B cell (primary cell): ENCODE data around the gene CDH7. TPM values are rescaled to one million over a fixed set of nuclear protein-coding genes. Genes with fewer than 3 reads are reported as not detected.

Experiments used
- ATAC-seq: fragments of 200-7000 bp; cut with Tn5 transposase; one replicate; pipeline ENCODE4 v1.10.0; 2021; ENCODE audit warnings: low read depth, mild to moderate bottlenecking, moderate number of reproducible peaks, moderate library complexity
- CTCF ChIA-PET: fragments of 350-600 bp; sonication (Branson Sonifier 250); formaldehyde crosslinking; loops from one replicate; lab custom pipeline; 2021; ENCODE audit warnings: antibody characterized with exemption, inconsistent platforms; lab: Charles Lee
- POLR2A ChIA-PET: fragments of 350-600 bp; sonication (Branson Sonifier 250); formaldehyde crosslinking; loops from one replicate; lab custom pipeline; 2021; ENCODE audit warnings: antibody characterized with exemption; lab: Charles Lee
- DNase-seq: peaks from one replicate; pipeline ENCODE4 v3.0.0; 2013
- H2AFZ ChIP-seq: 2 replicates; pipeline ENCODE4 v1.6.1; 2012; ENCODE audit warnings: mild to moderate bottlenecking, low read depth, low read length; ENCODE audit not compliant: insufficient read depth, poor library complexity, severe bottlenecking
- H3K27ac ChIP-seq, 2 donors: 1 replicate in 1 of 2; 2 replicates in 1 of 2; pipeline ENCODE4 v1.5.1; 2012 to 2013; ENCODE audit warnings: low read length in 2 of 2, mild to moderate bottlenecking in 2 of 2, moderate library complexity in 1 of 2
- H3K27me3 ChIP-seq, 4 experiments: fragments of 200-600 bp in 1 of 4; sonication (generic) in 1 of 4; replicated peaks in 1 of 4; 1 replicate in 2 of 4; 2 replicates in 2 of 4; pipeline versions ENCODE4 v1.6.1 to v1.7.0; 2013 to 2016; ENCODE audit warnings: low read length in 3 of 4, mild to moderate bottlenecking in 2 of 4, mixed read lengths in 1 of 4, moderate library complexity in 1 of 4; ENCODE audit not compliant: insufficient read depth in 4 of 4, control insufficient read depth in 3 of 4; ENCODE audit errors: control extremely low read depth in 1 of 4
- H3K36me3 ChIP-seq, 2 experiments: replicated peaks in 1 of 2; 1 replicate in 1 of 2; 2 replicates in 1 of 2; pipeline versions ENCODE4 v1.6.1 to v1.7.1; 2013; ENCODE audit warnings: low read length in 1 of 2; ENCODE audit not compliant: insufficient read depth in 2 of 2, control insufficient read depth in 1 of 2; ENCODE audit errors: control extremely low read depth in 1 of 2, extremely low read depth in 1 of 2
- H3K4me1 ChIP-seq, 2 donors: fragments of 200-600 bp in 1 of 2; sonication (generic) in 1 of 2; 1 replicate in 1 of 2; 2 replicates in 1 of 2; pipeline versions ENCODE4 v1.5.1 to v1.6.1; 2013 to 2017; ENCODE audit warnings: low read length in 2 of 2; ENCODE audit not compliant: control insufficient read depth in 2 of 2, insufficient read depth in 2 of 2
- H3K4me2 ChIP-seq: replicated peaks from 2 replicates; pipeline ENCODE3; 2012; ENCODE audit warnings: mild to moderate bottlenecking, low read depth, low read length; ENCODE audit not compliant: poor library complexity, severe bottlenecking
- H3K4me3 ChIP-seq, 5 experiments: fragments of 200-600 bp in 1 of 5; sonication (generic) in 1 of 5; 1 replicate in 3 of 5; 2 replicates in 2 of 5; pipeline versions ENCODE4 v1.5.1 to v1.7.0; 2011 to 2016; ENCODE audit warnings: low read length in 4 of 5, mild to moderate bottlenecking in 4 of 5, low read depth in 2 of 5, control low read depth in 1 of 5, moderate library complexity in 1 of 5; ENCODE audit not compliant: insufficient read depth in 1 of 5; ENCODE audit errors: control extremely low read depth in 1 of 5, extremely low read depth in 1 of 5
- H3K79me2 ChIP-seq: fragments of 200-600 bp; sonication (generic); one replicate; pipeline ENCODE4 v1.6.0; 2016; ENCODE audit warnings: low read length; ENCODE audit not compliant: control insufficient read depth, insufficient read depth
- H3K9ac ChIP-seq: fragments of 200-600 bp; sonication (generic); 2 replicates; pipeline ENCODE4 v1.6.1; 2017; ENCODE audit warnings: mild to moderate bottlenecking, low read length, moderate library complexity
- H3K9me3 ChIP-seq, 3 donors: one replicate each; pipeline versions ENCODE4 v1.6.1 to v1.7.1; 2013; ENCODE audit warnings: low read length in 2 of 3; ENCODE audit not compliant: control insufficient read depth in 2 of 3, insufficient read depth in 1 of 3; ENCODE audit errors: control extremely low read depth in 1 of 3
- H4K20me1 ChIP-seq: 2 replicates; pipeline ENCODE4 v1.6.0; 2012; ENCODE audit warnings: mild to moderate bottlenecking, low read length; ENCODE audit not compliant: insufficient read depth, control insufficient read depth, poor library complexity, severe bottlenecking
- H3K27ac Mint-ChIP-seq: one replicate; pipeline ENCODE4 v1.8.0; 2021; ENCODE audit warnings: mixed read lengths
- H3K27me3 Mint-ChIP-seq: one replicate; pipeline ENCODE4 v1.8.0; 2021; ENCODE audit warnings: mixed read lengths
- H3K4me1 Mint-ChIP-seq: one replicate; pipeline ENCODE4 v1.8.0; 2021; ENCODE audit warnings: mixed read lengths
- H3K4me3 Mint-ChIP-seq: one replicate; pipeline ENCODE4 v1.8.0; 2021; ENCODE audit warnings: mixed read lengths
- H3K9me3 Mint-ChIP-seq: one replicate; pipeline ENCODE4 v1.8.0; 2022; ENCODE audit warnings: mixed read lengths; ENCODE audit not compliant: insufficient read depth
- CTCF ChIP-seq: fragments of 200-600 bp; IDR thresholded peaks from one replicate; pipeline ENCODE4 v1.8.0; 2022; ENCODE audit warnings: antibody characterized with exemption, mild to moderate bottlenecking
- EZH2 ChIP-seq: IDR thresholded peaks from 2 replicates; pipeline ENCODE4 v1.6.1; 2012; ENCODE audit warnings: borderline replicate concordance, low read depth, mild to moderate bottlenecking, moderate library complexity, low read length; ENCODE audit not compliant: insufficient read depth, poor library complexity, severe bottlenecking
- WGBS: methylation state at CpG from one replicate; pipeline ENCODE4 v1.1.5; 2013; ENCODE audit warnings: missing lambda C conversion rate; ENCODE audit not compliant: insufficient coverage; 5-methylcytosine and 5-hydroxymethylcytosine counted together
- intact Hi-C: fragments of 100-400 bp; cut with micrococcal nuclease; formaldehyde crosslinking; loops from one replicate; pipeline ENCODE4 v1.10.0; 2022
- polyA plus RNA-seq: library from polyadenylated mRNA; depleted of rRNA; stranded (reverse); fragments of >200 nt; gene quantifications from 2 replicates; pipeline ENCODE4 v1.2.3, GENCODE V29; 2012
- total RNA-seq, 2 donors: library from RNA; stranded (reverse); fragments of 120-200 nt in 1 of 2; gene quantifications; 1 replicate in 1 of 2; 2 replicates in 1 of 2; pipeline versions ENCODE4 v1.2.3 to v1.2.4, GENCODE V29; 2013 to 2022

The CDH7 gene
- total and polyA plus RNA-seq, 2 donors (not counting 1 experiment from before 2014, with no cell fraction given): not detected

- H3K4me1 ChIP-seq: no peaks in the 10 kb centered on the region
- 70% methylated on average over 2 of the region's 2 CpGs for WGBS
- H2AFZ ChIP-seq: no peak overlapping the region
- ATAC-seq (no peak), DNase-seq (no peak)
- Mint-ChIP-seq H3K27ac (no peak overlapping the region), H3K4me3 (no peak overlapping the region), H3K4me1 (no peaks in the 10 kb centered on the region), H3K27me3 (no peaks in the 10 kb centered on the region), H3K9me3 (no peaks in the 10 kb centered on the region)
- intact Hi-C loops: no loop called here
- no peak overlapping the region for H3K9ac ChIP-seq
- TF ChIP-seq EZH2 (no peak), CTCF (no peak)
- no peaks in the 10 kb centered on the region for H3K9me3 ChIP-seq
- H3K27ac ChIP-seq: no peak overlapping the region
- H4K20me1 ChIP-seq: no peaks in the 10 kb centered on the region
- ChIA-PET CTCF (no interaction called here), POLR2A (no interaction called here)
- no peak overlapping the region for H3K4me3 ChIP-seq
- no peaks in the 10 kb centered on the region for H3K79me2 ChIP-seq
- H3K36me3 ChIP-seq: no peaks in the 10 kb centered on the region
- H3K4me2 ChIP-seq: no peak overlapping the region
- H3K27me3 ChIP-seq: no peaks in the 10 kb centered on the region
Measured at GRCh38 chr18:65762556-65762955, 11.7 kb downstream of the CDH7 start.

GRCh38 chr18:65767406-65767805, 16.6 kb downstream of the CDH7 start:
- DNase-seq (no peak), ATAC-seq (no peak)
- H3K4me1 Mint-ChIP-seq: no peaks in the 10 kb centered on the region
- H3K4me3 Mint-ChIP-seq: no peak overlapping the region
- H3K27ac Mint-ChIP-seq: no peak overlapping the region
- no CpG with 5 or more reads among the region's 2 CpGs for WGBS
- H3K9me3 ChIP-seq: no peaks in the 10 kb centered on the region
- intact Hi-C loops: no loop called here
- H3K27ac ChIP-seq: no peak overlapping the region
- H3K27me3 ChIP-seq: no peaks in the 10 kb centered on the region
- no peaks in the 10 kb centered on the region for H3K9me3 Mint-ChIP-seq
- no peak overlapping the region for H3K4me2 ChIP-seq
- no peak overlapping the region for H3K9ac ChIP-seq
- ChIA-PET POLR2A (no interaction called here), CTCF (no interaction called here)
- no peak overlapping the region for H3K4me3 ChIP-seq
- H3K36me3 ChIP-seq: no peaks in the 10 kb centered on the region
- H4K20me1 ChIP-seq: no peaks in the 10 kb centered on the region
- no peak overlapping the region for H2AFZ ChIP-seq
- H3K79me2 ChIP-seq: no peaks in the 10 kb centered on the region
- H3K4me1 ChIP-seq: no peaks in the 10 kb centered on the region
- TF ChIP-seq CTCF: no peak
- no peak for TF ChIP-seq EZH2
- no peaks in the 10 kb centered on the region for H3K27me3 Mint-ChIP-seq
